ENCODE measurements around the gene DENND1C.

DNA sequence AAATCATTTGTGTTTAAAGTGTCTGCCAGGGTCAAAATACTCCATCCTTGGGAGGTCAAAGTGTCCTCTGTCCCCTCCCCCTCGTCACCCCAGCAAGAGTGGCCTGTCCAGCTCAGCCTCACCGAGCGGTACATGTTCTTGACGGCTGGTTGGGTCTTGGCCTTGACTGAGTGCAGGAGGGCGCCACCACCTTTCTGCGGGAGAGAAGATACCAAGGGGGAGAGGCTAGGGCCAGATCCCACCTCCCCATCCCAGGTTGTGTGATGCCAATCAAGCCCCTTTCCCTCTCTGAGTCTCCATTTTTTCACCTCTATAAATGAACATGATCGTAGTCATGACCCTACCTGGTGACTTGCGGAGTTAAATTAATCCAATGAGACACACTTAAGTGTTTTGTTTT lies 11.4 kb downstream of the DENND1C start:
- TF ChIP-seq, protein P1, sequence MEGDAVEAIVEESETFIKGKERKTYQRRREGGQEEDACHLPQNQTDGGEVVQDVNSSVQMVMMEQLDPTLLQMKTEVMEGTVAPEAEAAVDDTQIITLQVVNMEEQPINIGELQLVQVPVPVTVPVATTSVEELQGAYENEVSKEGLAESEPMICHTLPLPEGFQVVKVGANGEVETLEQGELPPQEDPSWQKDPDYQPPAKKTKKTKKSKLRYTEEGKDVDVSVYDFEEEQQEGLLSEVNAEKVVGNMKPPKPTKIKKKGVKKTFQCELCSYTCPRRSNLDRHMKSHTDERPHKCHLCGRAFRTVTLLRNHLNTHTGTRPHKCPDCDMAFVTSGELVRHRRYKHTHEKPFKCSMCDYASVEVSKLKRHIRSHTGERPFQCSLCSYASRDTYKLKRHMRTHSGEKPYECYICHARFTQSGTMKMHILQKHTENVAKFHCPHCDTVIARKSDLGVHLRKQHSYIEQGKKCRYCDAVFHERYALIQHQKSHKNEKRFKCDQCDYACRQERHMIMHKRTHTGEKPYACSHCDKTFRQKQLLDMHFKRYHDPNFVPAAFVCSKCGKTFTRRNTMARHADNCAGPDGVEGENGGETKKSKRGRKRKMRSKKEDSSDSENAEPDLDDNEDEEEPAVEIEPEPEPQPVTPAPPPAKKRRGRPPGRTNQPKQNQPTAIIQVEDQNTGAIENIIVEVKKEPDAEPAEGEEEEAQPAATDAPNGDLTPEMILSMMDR (conservative IDR thresholded peaks at IDR 0.05; ENCODE audit: low read depth, low read length): no peak
- TF ChIP-seq EZH2 (IDR thresholded peaks at IDR 0.05; ENCODE audit: borderline replicate concordance, low read depth, low read length, poor library complexity, severe bottlenecking): no peak
